HG02870 (cell line): ENCODE measurements around the gene EVPL.
"Not testable (repeated sequence)": the region's sequence is repeated elsewhere in the genome, so short reads cannot be mapped to it uniquely, and the experiment has no call there.

Experiments
- ATAC-seq: cut with Tn5 transposase; IDR thresholded peaks from one replicate; pipeline ENCODE4 v1.9.1; 2021; ENCODE audit warnings: mild to moderate bottlenecking, moderate library complexity; ENCODE audit not compliant: unreplicated experiment

EVPL gene

DNA sequence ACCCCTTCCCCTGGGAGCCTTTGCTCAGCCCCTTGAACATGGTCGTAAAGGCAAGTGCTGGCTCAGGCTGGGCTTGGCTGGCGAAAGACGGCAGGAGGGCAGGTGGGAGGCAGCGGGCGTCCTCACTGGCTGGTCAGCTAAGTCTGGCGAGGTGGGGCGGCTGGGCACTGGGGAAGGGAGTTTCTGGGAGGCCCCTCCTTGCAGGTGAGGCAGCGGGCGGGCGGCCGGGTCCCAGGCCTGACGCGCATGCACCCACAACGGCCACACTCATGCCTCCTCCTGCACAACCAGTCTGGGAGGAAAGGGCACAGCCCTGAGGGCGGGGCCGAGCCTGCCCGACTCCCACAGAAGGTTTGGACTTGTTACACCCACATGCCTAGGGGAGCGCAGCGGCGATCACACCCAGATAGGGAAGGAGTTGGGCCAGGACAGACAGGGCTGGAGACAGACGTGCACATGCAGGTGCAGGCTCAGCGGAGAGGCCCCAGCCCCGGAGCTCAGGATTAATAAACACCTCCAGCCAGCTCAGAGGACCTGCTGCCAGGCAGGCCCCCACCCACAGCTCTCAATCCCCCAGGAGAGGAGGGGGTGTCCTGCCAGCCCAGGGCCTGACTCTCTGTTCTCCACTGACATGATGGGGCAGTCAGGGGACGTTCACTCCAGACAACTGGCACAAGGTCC is at the start of gene EVPL:
TSS of gene EVPL (minus strand) at position 148 of the 681 bp plus-strand sequence. CDS start at position 40, 108 bp downstream.
- ATAC-seq, result no peak

DNA sequence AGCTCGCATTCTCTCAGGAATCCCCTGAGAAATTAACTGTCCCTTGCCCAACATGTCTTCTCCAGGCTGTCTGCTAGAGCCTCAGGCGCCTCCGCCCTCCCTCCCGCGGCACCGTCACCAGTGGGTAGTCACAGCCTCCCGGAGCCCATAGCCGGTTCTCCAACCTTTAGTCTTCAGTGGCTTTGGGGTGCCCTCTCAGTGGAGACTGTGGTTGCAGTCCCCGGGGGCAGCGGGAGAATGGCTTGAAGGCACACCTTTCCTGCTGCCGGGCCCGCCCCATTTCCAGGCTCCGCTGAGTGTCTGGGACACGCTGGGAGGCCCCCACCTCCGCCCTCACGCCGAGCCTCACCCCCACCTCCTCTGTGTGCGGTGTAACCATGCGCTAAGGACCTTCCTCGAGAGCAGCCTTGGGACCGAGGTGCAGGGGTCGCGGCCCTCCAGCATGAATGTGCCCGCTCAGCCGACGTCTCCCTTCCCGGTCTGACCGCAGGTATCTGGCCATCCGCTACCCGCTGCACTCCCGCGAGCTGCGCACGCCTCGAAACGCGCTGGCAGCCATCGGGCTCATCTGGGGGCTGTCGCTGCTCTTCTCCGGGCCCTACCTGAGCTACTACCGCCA is 49.1 kb upstream of the EVPL start:
- ATAC-seq, result no peak

DNA sequence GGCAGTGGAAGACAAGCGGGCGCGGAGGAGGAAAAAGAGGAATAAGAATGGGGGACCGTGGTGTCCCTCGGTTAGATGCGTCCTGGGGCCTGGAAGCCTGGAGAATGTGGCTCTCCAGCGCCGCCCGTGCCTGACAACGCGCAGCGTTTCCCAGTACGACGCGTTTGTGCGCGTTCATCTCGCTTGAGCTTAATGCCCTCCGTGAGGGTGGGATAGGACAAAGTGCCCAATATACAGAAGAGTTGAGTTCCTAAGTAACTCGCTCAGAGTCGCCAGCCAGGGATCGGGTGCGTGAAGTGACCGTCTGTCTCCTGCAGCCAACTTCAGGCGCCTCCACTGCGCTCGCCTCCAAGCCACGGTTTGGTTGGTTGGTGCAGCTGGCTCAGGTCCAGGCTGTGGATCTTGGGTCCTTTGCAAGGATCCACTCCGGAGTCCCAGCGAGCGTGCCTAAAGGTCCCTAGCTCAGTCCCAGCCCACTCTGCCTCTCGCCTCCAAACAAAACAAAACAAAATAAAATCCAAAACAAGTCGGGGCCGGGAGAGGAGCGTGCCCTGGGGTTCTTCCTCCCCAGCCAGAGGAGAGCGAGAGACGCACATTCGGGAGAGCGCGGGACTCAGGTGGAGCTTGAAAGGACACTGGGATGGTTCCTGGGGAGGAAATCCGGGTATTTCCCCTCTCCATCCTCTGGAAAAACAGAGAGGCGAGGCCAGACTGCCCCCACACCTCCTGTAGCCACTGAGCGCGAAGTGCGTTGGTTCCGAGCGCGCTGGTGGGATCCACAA is 48.4 kb upstream of the EVPL start:
- ATAC-seq, result no peak

DNA sequence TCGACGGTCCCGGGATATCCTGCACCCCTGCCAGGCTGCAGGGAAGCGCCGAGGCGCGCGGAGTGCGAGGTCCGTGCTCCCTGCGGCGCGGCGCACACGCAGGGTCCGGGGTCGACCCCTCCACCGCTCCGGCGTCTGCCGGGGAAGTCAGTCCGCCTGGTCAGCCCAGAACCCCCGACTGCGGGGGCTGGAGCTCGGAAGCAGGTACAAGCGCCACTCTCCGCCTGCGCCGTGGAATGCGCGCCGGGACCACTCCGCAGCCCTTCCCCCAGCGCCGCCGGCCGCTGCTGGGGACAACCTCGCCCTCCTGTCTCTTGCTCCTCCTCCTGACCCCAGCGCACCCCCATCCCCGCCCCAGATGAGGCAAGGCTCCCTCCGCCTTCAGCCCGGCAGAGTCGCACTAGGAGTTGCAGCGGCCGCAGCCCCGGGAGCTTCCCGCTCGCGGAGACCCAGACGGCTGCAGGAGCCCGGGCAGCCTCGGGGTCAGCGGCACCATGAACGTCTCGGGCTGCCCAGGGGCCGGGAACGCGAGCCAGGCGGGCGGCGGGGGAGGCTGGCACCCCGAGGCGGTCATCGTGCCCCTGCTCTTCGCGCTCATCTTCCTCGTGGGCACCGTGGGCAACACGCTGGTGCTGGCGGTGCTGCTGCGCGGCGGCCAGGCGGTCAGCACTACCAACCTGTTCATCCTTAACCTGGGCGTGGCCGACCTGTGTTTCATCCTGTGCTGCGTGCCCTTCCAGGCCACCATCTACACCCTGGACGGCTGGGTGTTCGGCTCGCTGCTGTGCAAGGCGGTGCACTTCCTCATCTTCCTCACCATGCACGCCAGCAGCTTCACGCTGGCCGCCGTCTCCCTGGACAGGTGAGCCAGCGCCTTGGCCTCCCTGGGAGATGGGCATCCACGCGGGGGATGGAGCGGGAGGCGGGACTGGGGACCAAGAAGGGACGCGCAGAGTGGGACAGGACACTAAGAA is 47.6 kb upstream of the EVPL start, which contains the start of gene GALR2:
TSS of gene GALR2 (plus strand) at position 392 of the 974 bp plus-strand sequence. CDS start at position 495, 103 bp downstream.
- no peak for ATAC-seq

GRCh38 chr17:76072148-76072858 is 45.2 kb upstream of the EVPL start, which contains the start of gene SRP68:
TSS of gene SRP68 (minus strand) at chr17:76072517. CDS start at chr17:76072491, 26 bp downstream.
- peak; percentile 76 for ATAC-seq

DNA sequence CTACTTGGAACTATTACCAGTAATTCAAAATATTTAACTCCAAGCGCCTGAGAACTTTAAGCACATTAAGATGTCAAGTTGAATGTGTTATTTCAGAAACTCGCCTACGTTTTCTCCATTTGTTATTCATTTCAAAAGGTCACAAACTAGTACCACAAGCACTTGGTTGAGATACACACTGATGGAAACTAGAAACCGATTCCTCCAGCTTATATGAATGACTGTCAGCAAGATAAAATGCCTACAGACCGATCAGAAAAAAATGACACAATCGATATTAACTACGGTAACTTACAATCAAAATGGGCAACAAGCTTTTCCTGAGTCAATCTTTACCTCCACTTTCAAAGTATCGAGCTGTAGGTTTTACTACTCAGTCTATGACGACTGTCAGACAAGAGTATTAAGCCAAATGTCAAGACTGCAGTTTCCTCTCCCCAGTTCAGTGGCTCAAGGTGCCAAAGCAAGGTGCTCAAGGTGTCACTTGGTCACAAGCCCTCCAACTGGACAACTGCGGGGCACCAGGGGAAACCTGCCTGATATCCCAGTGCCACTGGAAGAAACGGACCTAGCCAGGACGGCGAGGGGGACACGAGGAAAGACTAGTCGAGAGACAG is 44.5 kb upstream of the EVPL start:
- no peak for ATAC-seq

DNA sequence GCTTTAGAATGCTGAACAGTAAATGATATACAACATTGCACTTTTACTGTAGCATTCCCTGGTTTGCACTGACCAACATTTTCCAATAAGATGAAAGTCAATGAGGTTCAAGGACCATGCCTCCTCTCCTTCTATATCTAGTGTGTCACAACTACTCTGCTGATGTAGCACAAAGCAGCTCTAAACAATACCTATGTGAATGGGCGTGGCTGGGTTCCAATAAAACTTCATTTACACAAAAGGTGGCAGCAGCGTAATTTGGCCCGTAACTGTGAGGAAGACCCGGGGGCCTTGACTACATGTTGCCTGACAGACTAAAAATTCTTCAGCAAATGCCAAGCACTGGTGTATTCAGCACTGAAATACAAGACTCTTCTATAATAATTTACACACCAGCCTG is 38.7 kb upstream of the EVPL start:
- ATAC-seq, result no peak

DNA sequence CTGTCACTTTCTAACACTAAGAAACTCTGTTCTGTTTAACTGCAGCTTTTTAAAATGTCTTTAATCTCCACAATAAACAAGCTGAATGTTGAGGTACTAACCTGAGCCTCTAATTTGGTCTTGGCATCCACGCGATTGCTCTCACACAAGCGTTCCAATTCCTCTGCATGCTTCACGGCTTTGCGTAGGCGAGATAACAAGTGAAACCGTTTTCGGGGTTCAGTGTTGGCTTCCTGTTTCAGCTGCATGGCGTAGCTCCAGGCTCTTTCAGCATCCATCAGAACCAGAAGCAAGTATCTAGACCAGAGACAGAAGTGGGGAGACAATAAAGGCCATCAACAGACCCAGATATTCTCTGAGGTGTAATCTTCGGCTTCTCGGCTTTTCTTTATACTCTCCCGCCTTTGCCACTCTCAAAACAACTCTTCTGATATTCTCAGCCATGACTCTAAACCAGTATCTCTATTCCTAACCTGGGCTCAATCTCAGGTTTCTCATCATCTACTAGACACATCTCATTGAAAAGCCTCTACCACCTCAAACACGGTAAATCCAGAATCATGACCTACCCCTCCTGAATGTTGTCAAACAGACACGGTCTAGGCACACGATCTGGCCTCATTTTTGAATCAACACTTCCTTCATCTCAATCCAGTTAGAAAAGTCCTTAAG is 36.9 kb upstream of the EVPL start:
- ATAC-seq, result no peak

DNA sequence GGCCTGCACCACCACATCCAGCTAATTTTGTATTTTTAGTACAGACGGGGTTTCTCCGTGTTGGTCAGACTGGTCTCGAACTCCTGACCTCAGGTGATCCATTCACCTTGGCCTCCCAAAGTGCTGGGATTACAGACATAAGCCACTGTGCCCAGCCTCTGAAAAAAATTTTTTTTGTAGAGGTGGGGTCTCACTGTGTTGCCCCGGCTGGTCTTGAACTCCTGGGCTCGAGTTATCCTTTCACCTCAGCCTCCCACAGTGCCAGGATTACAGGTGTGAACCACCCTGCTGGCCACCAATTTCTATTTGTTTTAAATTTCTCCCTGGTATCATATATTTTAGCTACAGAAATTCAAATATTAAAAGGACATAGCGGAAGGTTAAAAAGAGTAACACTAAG is 31.2 kb upstream of the EVPL start:
- ATAC-seq, result not testable (repeated sequence)

- ATAC-seq, result no peak
These were observed 29.8 kb upstream of the EVPL start for GRCh38 chr17:76056882-76057281.

GRCh38 chr17:76054112-76054476 is 27.0 kb upstream of the EVPL start:
- no peak for ATAC-seq

DNA sequence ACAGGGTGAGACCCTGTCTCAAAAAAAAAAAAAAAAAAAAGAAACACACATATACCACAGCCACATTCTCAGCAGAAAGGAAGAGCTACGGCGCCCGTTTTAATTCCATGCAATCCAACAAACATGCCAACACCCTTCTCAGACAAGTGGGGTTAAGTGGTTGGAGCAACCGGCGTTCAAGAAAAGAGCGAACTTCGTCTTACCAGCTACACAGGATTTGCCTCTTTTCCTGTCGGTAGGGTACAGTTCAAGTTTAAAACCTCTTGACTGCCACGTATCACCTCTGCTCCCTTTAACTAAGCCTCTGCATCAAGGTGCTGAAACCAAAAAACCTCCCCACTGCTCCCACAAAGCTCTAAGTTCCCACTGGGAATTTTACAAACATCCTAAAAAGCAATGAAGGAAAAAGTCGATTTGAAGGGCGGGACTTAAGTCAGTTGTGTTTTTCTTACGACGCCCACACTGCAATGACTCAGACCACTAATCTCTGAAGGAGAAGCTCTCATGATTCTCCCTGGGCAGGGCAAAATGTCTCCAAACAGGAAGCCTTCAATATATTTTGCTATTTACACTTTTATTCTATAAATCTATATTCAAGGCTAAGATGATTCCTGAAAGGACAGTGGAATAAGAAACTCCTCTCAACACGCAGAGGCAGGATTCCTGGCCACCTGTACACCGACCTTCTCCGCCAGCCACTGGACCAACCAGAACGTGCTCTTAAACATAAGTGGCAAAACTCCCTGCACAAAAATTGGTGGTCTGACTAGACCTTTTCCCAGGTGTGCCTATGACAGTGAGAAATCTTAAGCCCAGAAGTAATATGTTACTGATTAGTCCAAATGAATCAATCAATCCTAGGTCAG is 26.4 kb upstream of the EVPL start:
- no peak for ATAC-seq

DNA sequence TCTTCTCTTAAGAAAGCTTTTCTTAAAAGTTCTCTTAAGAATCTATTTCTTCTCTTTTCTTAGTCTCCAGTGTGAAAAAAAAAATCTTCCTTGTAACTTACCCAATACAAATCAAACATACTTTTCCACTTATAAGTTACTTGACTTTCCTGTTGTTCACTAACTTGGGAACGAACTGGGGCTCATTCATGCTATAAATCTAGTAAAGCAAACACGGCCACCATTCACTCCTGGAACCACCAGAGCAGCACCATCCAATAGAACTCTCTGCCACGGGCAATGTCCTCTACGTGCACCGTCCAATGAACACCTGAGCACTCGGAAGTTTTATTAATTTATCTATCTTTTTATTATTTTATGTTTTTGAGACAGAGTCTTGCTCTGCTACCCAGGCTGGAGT is 24.5 kb upstream of the EVPL start:
- no peak for ATAC-seq

DNA sequence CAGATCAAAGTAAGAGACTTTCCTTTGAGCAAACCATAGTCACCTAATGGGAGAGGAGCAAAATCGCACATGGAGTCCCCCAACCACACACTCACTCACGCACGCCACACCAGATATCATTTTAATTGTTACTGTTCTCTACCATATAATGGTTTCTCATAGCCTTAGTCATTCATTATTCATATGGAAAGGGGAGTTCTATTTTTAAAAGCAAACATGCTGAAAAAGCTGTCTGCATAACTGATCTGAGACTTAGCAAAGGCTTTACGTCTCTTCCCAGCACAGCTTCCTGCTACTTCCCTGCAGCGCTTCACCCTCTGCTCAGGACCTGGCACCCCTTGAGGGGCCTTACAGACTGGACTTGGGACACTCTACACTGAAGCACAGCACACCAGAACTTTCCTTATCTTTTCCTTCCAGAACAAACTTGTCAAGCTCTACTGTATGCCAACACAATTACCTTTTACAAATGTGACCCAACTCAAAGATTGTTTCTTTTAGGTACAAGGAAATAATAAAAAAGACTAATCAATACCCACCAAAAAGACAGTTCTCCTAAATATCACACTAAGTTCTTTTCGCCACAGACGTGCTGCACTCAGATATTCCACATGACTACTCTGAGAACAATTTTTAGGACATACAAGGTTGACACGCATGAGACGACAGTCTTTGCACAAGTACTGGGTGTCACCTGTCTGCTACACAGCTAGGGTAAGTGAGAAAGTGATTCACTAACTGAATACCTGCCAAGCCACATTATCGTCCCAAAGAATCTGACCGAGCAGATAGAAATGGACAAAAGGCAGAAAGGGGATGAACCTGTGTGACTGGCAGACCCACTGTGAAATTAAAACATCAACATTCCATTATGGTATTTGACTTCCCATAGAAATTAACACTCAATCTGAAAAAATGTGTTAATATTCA is 23.7 kb upstream of the EVPL start:
- no peak for ATAC-seq

- ATAC-seq, result no peak
These were observed 22.9 kb upstream of the EVPL start for GRCh38 chr17:76049836-76050537.

DNA sequence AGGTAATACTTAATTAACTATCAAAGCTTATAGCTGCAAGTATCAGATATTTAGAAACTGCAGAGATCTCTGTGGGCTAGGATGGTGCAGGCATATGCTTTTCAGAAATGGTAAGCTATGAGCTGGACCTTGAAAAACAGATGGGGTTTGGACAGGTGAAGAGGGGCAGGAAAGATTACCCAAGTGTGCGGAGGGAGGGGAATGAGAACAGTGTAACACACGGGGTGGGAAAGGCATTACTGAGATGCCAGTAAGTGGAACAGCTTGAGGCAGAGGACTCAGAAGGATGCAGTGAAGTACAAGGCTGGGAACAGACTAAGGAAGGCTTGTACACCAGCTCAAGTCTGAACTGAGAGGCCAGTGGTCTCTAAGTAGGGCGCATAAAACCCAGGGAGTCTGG is 22.1 kb upstream of the EVPL start:
- ATAC-seq, result no peak
